MM.1S (cell line): ENCODE data around the gene TOB1.

Experiments
- CTCF ChIP-seq: fragments of 300-600 bp; sonication (generic); IDR thresholded peaks from 2 replicates; pipeline ENCODE4 v1.5.1; 2016; ENCODE audit warnings: antibody characterized with exemption, low read length, mixed read lengths
- EZH2phosphoT487 ChIP-seq: fragments of 300-600 bp; sonication (generic); IDR thresholded peaks from 2 replicates; pipeline ENCODE4 v1.6.1; 2018; ENCODE audit warnings: antibody characterized with exemption, low read length

GRCh38 chr17:50908860-50909764 lies 43.0 kb upstream of the TOB1 start:
- TF ChIP-seq EZH2phosphoT487 (no peak), CTCF (no peak)
